Measurements from ENCODE around the gene ULK3. TPM values are rescaled to one million over a fixed set of nuclear protein-coding genes. Genes with fewer than 3 reads are reported as not detected.

Gene ULK3
- total and polyA plus RNA-seq, 2 donors (not counting 3 experiments of a cell fraction or from before 2014, with no cell fraction given): 36.0 to 48.6 TPM

DNA sequence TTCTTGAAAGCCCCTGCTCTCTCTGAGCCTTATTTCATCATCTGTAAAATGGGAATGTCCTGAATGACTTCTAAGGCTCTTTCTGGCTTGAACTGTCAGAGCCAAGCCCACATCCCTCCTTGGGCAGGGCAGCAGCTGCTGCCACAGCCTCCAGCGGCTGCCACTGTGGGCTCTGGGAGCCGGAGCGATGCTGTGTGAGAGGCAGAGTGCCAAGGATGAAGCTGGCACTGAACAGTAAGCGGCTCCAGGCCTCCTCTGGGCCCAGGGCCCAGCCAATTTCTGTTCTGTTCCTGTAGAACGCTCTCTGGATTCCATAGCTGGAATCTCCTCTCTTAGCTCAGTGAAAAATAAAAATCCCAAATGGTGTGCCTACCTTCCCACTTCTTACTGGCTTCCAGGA, 12.1 kb downstream of the ULK3 start:
- H3K4me3 ChIP-seq (replicated peaks in 1 of 3; ENCODE audit: insufficient read depth in 1 of 3, low read depth in 1 of 3, low read length in 3 of 3): no peak overlapping the region
- no peak overlapping the region for H2AFZ ChIP-seq (ENCODE audit: low read depth, low read length)
- H3K27ac ChIP-seq (ENCODE audit: insufficient read depth, low read depth, low read length): no peak overlapping the region
- H3K9me1 ChIP-seq (replicated peaks; ENCODE audit: control insufficient read depth, extremely low read depth, insufficient read depth, low read length): no peaks in the 10 kb centered on the region
- no peaks in the 10 kb centered on the region for H3K79me2 ChIP-seq (ENCODE audit: control insufficient read depth, insufficient read depth, low read length)
- H3K27me3 ChIP-seq (ENCODE audit: control insufficient read depth in 2 of 2, insufficient read depth in 2 of 2, low read length in 2 of 2): peaks cover 14 to 17% of the 10 kb centered on the region in 2 experiments
- ChIA-PET POLR2A (no interaction called here), CTCF (interaction anchor here (0.8 to 2.8 kb wide), 5 partner anchors 11 to 60 kb away, joined by 3 to 14 read pairs (median 3); no protein-coding TSS in a partner anchor)
- no peak for TF ChIP-seq POLR2AphosphoS5 (IDR thresholded peaks at IDR 0.05; ENCODE audit: insufficient read depth, low read depth, low read length)
- TF ChIP-seq, protein P1, sequence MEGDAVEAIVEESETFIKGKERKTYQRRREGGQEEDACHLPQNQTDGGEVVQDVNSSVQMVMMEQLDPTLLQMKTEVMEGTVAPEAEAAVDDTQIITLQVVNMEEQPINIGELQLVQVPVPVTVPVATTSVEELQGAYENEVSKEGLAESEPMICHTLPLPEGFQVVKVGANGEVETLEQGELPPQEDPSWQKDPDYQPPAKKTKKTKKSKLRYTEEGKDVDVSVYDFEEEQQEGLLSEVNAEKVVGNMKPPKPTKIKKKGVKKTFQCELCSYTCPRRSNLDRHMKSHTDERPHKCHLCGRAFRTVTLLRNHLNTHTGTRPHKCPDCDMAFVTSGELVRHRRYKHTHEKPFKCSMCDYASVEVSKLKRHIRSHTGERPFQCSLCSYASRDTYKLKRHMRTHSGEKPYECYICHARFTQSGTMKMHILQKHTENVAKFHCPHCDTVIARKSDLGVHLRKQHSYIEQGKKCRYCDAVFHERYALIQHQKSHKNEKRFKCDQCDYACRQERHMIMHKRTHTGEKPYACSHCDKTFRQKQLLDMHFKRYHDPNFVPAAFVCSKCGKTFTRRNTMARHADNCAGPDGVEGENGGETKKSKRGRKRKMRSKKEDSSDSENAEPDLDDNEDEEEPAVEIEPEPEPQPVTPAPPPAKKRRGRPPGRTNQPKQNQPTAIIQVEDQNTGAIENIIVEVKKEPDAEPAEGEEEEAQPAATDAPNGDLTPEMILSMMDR (IDR thresholded peaks at IDR 0.05; ENCODE audit: extremely low read depth in 1 of 2, insufficient read depth in 1 of 2, low read depth in 1 of 2, low read length in 2 of 2): no peak
- no peak for TF ChIP-seq POLR2A (IDR thresholded peaks at IDR 0.05; ENCODE audit: low read depth, low read length)
- TF ChIP-seq MYC (IDR thresholded peaks at IDR 0.05; ENCODE audit: low read depth, low read length): no peak
- no peak for TF ChIP-seq EZH2 (IDR thresholded peaks at IDR 0.05; ENCODE audit: borderline replicate concordance, low read depth, low read length, severe bottlenecking)
- no peak for TF ChIP-seq JUN (IDR thresholded peaks at IDR 0.05; ENCODE audit: borderline replicate concordance, insufficient read depth, insufficient read length, low read depth)
- TF ChIP-seq FOS (IDR thresholded peaks at IDR 0.05; ENCODE audit: borderline replicate concordance, insufficient read depth, low read length): no peak
- BruUV-seq (replicated peaks): no TSS peak
- intact Hi-C loops (cut with micrococcal nuclease) (no loop called here), dilution Hi-C loops (cut with MboI; ENCODE audit: extremely low pct_ligation_motif_present, low sequenced_read_pairs) (no loop called here)
- no peaks in the 10 kb centered on the region for H3K4me1 ChIP-seq (ENCODE audit: control insufficient read depth, extremely low read depth, insufficient read depth, low read length)
- no peak for DNase-seq (ENCODE audit: low read depth, low spot score)
- H3K9me3 ChIP-seq (replicated peaks; ENCODE audit: control insufficient read depth, insufficient read depth, low read length): no peaks in the 10 kb centered on the region
- no peak overlapping the region for H3K4me2 ChIP-seq (ENCODE audit: insufficient read depth, low read length)
- FAIRE-seq: no peak
- no peaks in the 10 kb centered on the region for H4K20me1 ChIP-seq (replicated peaks; ENCODE audit: control insufficient read depth, extremely low read depth, insufficient read depth, low read length)
- H3K9ac ChIP-seq (replicated peaks; ENCODE audit: extremely low read depth, insufficient read depth, low read length): no peak overlapping the region
- H3K36me3 ChIP-seq (ENCODE audit: control insufficient read depth in 2 of 2, extremely low read depth in 1 of 2, insufficient read depth in 2 of 2, low read length in 2 of 2): no peaks in the 10 kb centered on the region

Measured in endothelial cell of umbilical vein (primary cell).